Suppressor macrophage (primary cell): ENCODE measurements around the gene IRX4.

ENCODE experiments used
- DNase-seq, 4 experiments: peaks; one replicate each; pipeline ENCODE4 v3.0.0-alpha.2; 2020 to 2022

Gene IRX4

GRCh38 chr5:1835431-1835830, 47.3 kb downstream of the IRX4 start:
- DNase-seq, result no peak

GRCh38 chr5:1834721-1835429, 47.9 kb downstream of the IRX4 start:
- DNase-seq, result no peak

- no peak for DNase-seq
Observed at GRCh38 chr5:1834022-1834551, 48.6 kb downstream of the IRX4 start.

GRCh38 chr5:1833264-1834021, 49.3 kb downstream of the IRX4 start:
- DNase-seq, result no peak

GRCh38 chr5:1832511-1833250, 50.0 kb downstream of the IRX4 start:
- DNase-seq, result no peak

GRCh38 chr5:1831677-1832313, 50.9 kb downstream of the IRX4 start:
- DNase-seq, result no peak

GRCh38 chr5:1831257-1831656, 51.5 kb downstream of the IRX4 start:
- DNase-seq, result no peak

- DNase-seq, result no peak
Observed at GRCh38 chr5:1830571-1831228, 52.0 kb downstream of the IRX4 start.

GRCh38 chr5:1827886-1828397, 54.8 kb downstream of the IRX4 start:
- peak in 2 of 4 experiments; percentile 5 to 20 for DNase-seq
